COLO829 (cell line): ENCODE data around the gene TENM4.
"Not testable (repeated sequence)": the region's sequence is repeated elsewhere in the genome, so short reads cannot be mapped to it uniquely, and the experiment has no call there.

Source experiments
- DNase-seq: peaks from one replicate; pipeline ENCODE4 v3.0.0; 2012; ENCODE audit warnings: low spot score

The TENM4 gene

DNA sequence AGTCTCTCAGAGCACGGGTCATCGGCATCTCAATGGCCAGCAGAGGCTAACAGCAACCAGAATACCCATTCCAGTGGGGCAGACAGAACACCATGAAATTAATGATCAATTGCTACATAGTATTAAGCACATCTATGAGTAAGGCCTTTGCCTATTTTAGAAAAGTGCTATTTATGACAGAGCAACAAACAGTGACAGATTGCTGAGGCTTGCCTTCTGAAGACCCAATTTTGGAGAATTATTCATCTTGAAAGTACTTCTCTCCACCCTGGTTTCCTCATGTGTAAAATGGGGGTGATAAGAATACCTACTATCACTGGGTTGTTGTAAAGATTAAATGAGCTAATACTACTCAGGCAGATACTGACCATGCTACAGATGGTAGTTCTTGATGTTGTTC is 232.7 kb downstream of the TENM4 start:
- no peak for DNase-seq

DNA sequence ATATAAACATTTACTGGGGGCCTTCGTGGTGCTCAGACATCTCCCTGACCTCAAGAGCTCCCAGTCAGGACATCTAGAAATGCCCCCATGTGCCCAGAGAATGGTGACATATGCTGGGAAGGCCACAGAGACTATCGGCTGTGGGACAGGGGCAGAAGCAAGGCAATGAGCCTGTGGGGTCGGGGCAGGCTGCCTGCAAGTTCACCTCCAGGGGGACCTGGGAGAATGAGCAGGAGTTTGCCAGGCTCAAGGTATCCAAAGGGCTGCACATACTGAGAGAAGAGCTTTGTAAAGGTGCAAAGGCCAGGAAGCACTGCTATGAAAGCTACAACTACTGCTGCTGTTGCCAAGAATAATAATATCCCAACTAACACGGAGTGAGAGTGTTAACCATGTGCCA is 233.9 kb downstream of the TENM4 start:
- no peak for DNase-seq

GRCh38 chr11:79205786-79206185 is 235.0 kb downstream of the TENM4 start:
- DNase-seq: no peak

DNA sequence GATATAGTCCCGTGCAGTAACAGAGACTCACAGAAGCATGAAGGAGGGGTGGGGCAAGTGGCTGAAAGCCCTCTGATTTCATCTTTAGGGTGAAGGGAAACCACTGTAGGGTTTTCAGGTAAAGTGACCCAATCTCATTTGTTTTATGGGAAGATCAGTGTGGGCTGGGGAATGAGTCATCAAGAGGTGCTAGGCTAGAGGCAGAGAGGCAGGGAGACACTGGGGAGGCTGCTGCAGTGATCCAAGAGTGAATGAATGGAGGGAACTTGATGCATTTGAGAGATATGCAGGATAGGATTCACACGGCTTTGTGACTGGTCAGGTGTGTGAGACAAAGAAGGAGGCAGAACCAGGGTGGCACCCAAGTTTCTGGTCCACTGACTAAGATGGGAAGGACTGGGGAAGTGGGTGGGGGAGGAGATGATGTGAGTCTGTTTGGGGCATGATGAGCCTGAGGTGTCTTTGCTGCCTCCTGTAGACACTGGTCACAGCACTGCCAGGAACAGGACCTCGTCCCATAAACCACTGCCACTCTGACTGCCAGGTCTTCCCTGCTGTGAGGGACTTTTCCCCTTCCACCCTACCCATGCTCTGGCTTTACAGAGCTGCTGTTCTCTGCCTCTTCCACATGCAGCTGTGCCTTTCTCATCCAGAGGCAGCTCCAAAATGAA is 239.0 kb downstream of the TENM4 start:
- DNase-seq: no peak

- DNase-seq: no peak
These were observed 240.3 kb downstream of the TENM4 start for GRCh38 chr11:79200398-79201070.

GRCh38 chr11:79199729-79200354 is 241.0 kb downstream of the TENM4 start:
- no peak for DNase-seq

GRCh38 chr11:79198898-79199250 is 242.0 kb downstream of the TENM4 start:
- no peak for DNase-seq

- no peak for DNase-seq
These were observed 242.5 kb downstream of the TENM4 start for GRCh38 chr11:79198203-79198897.

DNA sequence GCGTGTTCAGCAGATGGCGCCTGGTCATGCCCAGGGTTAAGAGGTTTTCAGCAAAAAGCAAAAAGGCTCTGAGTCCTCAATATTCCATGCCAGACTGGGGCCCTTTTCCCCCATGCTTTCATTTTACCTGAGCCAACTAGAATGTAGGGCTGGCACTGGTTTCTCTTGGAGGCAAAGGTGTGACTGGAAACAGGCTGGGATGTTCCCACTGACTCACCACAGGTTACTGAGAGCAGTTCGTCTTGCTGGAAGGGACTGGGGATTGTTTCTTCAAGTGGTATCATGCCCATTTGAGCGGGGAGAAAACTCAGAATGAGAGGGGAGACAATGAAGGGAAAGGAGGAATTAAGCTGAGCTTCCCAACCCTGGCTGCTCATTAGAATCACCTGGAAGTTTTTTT is 243.9 kb downstream of the TENM4 start:
- DNase-seq: no peak

DNA sequence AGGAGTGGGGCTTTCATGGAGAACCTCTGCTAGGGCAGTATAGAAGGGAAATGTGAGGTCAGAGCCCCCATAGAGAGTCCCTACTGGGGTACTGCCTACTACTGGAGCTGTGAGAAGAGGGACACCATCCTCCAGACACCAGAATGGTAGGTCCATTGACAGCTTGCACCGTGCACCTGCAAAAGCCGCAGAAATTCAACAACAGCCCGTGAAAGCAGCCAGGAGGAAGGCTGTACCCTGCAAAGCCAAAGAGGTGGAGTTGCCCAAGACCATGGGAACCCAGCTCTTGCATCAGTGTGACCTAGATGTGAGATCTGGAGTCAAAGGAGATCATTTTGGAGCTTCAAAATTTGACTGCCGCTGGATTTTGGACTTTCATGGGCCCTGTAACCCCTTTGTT is 245.6 kb downstream of the TENM4 start:
- DNase-seq: no peak

DNA sequence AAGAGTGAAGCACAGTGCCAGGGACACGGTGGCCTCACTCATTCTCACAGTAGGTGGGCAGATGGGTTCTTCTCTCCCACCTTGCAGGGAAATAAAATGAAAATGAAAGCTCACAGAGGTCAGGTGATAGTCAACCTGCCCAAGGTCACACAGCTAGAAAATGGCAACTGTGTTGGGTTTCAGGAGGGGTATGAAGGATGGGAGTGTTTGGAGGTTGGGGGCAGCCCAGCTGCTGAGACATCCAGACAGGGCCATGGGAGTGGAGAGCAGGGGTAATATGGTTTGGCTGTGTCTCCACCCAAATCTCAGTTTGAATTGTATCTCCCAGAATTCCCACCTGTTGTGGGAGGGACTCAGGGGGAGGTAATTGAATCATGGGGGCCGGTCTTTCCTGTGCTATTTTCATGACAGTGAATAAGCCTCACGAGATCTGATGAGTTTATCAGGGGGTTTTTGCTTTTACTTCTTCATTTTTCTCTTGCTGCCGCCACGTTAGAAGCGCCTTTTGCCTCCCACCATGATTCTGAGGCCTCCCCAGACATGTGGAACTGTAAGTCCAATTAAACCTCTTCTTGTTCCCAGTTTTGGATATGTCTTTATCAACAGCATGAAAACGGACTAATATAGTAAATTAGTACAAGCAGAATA is 247.0 kb downstream of the TENM4 start:
- no peak for DNase-seq

- no peak for DNase-seq
These were observed 248.0 kb downstream of the TENM4 start for GRCh38 chr11:79192836-79193235.

DNA sequence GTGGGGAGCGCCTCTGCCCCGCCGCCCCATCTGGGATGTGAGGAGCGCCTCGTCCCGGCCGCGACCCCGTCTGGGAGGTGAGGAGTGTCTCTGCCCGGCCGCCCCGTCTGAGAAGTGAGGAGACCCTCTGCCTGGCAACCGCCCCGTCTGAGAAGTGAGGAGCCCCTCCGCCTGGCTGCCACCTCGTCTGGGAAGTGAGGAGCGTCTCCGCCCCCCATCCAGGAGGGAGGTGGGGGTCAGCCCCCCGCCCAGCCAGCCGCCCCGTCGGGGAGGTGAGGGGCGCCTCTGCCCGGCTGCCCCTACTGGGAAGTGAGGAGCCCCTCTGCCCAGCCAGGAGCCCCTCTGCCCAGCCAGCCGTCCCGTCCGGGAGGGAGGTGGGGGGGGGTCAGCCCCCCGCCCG is 249.1 kb downstream of the TENM4 start:
- not testable (repeated sequence) for DNase-seq

- DNase-seq: not testable (repeated sequence)
These were observed 250.3 kb downstream of the TENM4 start for GRCh38 chr11:79190553-79190952.

DNA sequence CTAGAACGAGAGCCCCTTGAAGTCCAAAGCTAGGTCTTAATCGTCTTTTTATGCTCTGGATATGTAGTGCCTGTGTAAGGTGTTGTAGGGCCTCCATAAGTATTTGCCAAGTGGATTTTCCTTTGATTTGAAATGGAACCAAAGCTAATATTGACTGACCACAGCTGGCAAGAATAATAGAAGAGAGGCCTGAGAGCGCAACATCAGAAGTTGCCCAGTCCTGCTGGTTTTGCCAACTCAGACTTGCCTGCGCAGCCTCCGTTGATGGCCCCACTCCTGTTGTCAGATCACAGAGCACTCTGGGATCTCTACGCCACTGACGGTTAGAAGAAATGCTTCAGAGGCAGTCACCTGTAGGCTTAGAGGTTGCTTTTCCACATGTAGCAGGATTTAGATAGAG is 251.2 kb downstream of the TENM4 start:
- no peak for DNase-seq

DNA sequence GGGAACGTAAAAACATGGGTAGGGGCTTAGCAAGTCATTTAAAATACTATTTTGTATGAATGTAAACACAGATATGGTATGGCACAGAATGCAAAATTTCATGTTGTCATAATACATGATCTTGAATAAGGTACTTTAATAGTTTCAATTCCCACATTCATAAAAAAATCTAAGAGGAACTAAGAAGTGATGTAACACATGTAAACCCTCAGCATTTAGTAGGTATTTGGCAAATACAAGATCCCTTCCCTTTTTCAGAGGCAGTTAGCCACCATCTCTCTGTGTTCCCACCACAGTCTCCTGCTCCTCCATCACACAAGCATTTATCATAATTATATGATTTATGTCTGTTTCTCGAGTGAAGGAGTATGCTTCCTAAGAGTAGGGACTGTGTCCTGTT is 251.8 kb downstream of the TENM4 start:
- DNase-seq: no peak

GRCh38 chr11:79186669-79187068 is 254.2 kb downstream of the TENM4 start:
- DNase-seq: no peak

DNA sequence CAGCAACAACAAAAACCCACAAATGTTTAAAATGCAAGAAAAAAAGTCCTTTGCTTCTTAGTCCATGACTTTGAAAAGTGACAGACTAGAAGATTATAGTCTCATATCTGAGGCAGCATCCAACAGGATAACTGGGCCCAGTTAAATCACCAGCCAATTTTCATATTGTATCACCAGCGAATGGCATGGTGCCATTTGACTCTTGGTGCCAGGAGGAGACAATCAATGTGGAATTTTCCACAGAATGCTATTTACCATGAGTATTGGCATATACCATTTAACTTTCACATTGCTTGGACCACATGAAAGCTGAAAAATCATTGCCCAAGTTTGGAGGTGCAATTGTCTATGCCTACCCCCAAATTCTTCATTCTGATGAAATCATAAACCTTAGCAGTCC is 255.5 kb downstream of the TENM4 start:
- no peak for DNase-seq

DNA sequence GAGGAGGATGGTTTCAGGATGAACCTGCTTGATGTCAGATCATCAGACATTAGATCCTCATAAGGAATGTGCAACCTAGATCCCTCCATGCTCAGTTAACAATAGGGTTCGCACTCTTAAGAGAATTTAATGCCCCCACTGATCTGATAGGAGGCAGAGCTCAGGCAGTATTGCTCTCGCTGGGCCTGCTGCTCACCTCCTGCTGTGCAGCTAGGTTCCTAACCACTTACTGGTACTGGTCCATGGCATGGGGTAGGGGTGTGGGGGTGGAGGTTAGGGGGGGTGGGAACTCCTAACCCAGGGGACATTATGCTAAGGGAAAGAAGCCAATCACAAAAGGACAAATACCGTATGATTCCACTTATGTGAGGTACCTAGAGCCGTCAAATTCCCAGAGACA is 256.5 kb downstream of the TENM4 start:
- no peak for DNase-seq

- DNase-seq: no peak
These were observed 258.0 kb downstream of the TENM4 start for GRCh38 chr11:79182794-79183193.

- no peak for DNase-seq
These were observed 261.7 kb downstream of the TENM4 start for GRCh38 chr11:79179087-79179486.
